NCI-H748 (cell line): ENCODE results near the gene KBTBD3.
"Not testable (repeated sequence)": the region's sequence is repeated elsewhere in the genome, so short reads cannot be mapped to it uniquely, and the experiment has no call there.

Experiments used
- DNase-seq: peaks from one replicate; lab custom pipeline; 2025; ENCODE audit not compliant: unreplicated experiment; lab: John Stamatoyannopoulos, UW

Gene KBTBD3

GRCh38 chr11:106012744-106013143, 64.4 kb downstream of the KBTBD3 start:
- DNase-seq: no peak

DNA sequence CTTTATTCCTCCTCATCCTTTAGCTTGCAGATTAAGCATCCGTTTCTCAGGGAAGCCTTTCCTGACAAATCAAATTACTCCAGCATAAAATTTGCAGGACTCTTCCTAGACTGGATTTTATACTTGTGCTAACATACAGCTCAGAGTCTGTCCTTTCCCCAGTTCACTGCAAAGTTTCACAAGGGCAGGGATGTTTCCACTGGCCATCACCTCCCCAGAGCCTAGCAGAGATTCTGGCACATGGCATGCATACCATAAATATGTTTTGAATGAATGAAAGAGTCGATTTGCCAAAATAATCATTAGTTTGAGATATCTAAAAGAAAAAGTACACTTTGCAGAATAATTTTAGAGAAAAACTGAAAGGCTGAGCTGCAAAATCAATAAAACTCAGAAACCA, 65.7 kb downstream of the KBTBD3 start:
- DNase-seq: no peak

- DNase-seq: not testable (repeated sequence)
Measured at GRCh38 chr11:106003094-106003493, 74.1 kb downstream of the KBTBD3 start.

GRCh38 chr11:106001304-106002012, 75.7 kb downstream of the KBTBD3 start:
- no peak for DNase-seq
